SK-N-SH treated with all-trans-retinoic acid at 6 μM for 48 hours (cell line): Measurements from ENCODE around the gene USP15.

Experiments used
- BACH2 ChIP-seq: fragments of 250-450 bp; sonication (Bioruptor Pico); IDR thresholded peaks from 2 replicates; pipeline ENCODE4 v1.9.0; 2021; ENCODE audit warnings: mild to moderate bottlenecking, borderline replicate concordance
- CSRNP3 ChIP-seq: fragments of 250-450 bp; sonication (Bioruptor Pico); IDR thresholded peaks from 2 replicates; pipeline ENCODE4 v1.5.1; 2021; ENCODE audit warnings: mild to moderate bottlenecking, moderate library complexity
- PPARA ChIP-seq: fragments of 250-450 bp; sonication (Bioruptor Pico); IDR thresholded peaks from 2 replicates; pipeline ENCODE4 v1.5.0; 2020; ENCODE audit warnings: mild to moderate bottlenecking, borderline replicate concordance
- ZFP3 ChIP-seq: fragments of 250-450 bp; sonication (Bioruptor Pico); IDR thresholded peaks from 2 replicates; pipeline ENCODE4 v1.5.0; 2020; ENCODE audit warnings: mild to moderate bottlenecking, moderate library complexity

- no peak for TF ChIP-seq PPARA (CRISPR knock-in tag)
- TF ChIP-seq CSRNP3 = no peak
- no peak for TF ChIP-seq ZFP3
- no peak for TF ChIP-seq BACH2 (CRISPR knock-in tag)
Measured at GRCh38 chr12:62299617-62300016, 39.4 kb downstream of the USP15 start.
